Natural killer cell treated with Interleukin-12 subunit alpha and Interleukin-12 subunit beta and Interleukin-15 and Interleukin-18, amount 100 ng/mL, for 72 hours (primary cell): ENCODE results near the gene MYO1D. TPM values are rescaled to one million over a fixed set of nuclear protein-coding genes. Genes with fewer than 3 reads are reported as not detected.
"Not testable (repeated sequence)": the region's sequence is repeated elsewhere in the genome, so short reads cannot be mapped to it uniquely, and the experiment has no call there.

Source experiments
- ATAC-seq, 2 donors: fragments of 150-1000 bp; cut with Tn5 transposase in 1 of 2; sonication (Bioruptor Pico), chemical (Tn5 transposase) in 1 of 2; 2 replicates each; pipeline ENCODE4 v1.10.0; 2021
- DNase-seq: peaks from one replicate; pipeline ENCODE4 v3.0.0; 2022; ENCODE audit warnings: low spot score
- H3K27ac Mint-ChIP-seq, 2 donors: 1 replicate in 1 of 2; 2 replicates in 1 of 2; pipeline ENCODE4 v1.8.0; 2022; ENCODE audit warnings: mixed read lengths in 2 of 2, mild to moderate bottlenecking in 1 of 2, moderate library complexity in 1 of 2
- H3K27me3 Mint-ChIP-seq, 2 donors: 1 replicate in 1 of 2; 2 replicates in 1 of 2; pipeline ENCODE4 v1.8.0; 2022; ENCODE audit warnings: mixed read lengths in 2 of 2
- H3K36me3 Mint-ChIP-seq: one replicate; pipeline ENCODE4 v1.8.0; 2022; ENCODE audit warnings: mixed read lengths
- H3K4me1 Mint-ChIP-seq, 2 donors: 1 replicate in 1 of 2; 2 replicates in 1 of 2; pipeline ENCODE4 v1.8.0; 2022; ENCODE audit warnings: low read depth in 2 of 2, mixed read lengths in 2 of 2, mild to moderate bottlenecking in 1 of 2
- H3K4me3 Mint-ChIP-seq: one replicate; pipeline ENCODE4 v1.8.0; 2022; ENCODE audit warnings: mixed read lengths
- H3K9me3 Mint-ChIP-seq: 2 replicates; pipeline ENCODE4 v1.8.0; 2022; ENCODE audit warnings: mixed read lengths
- total RNA-seq, 2 donors: library from RNA; stranded (reverse); gene quantifications; one replicate each; pipeline ENCODE4 v1.2.3, GENCODE V29; 2022

The MYO1D gene
- total RNA-seq, 2 donors from 2014 or later: 25.7 to 25.8 TPM

- H3K36me3 Mint-ChIP-seq: no peaks in the 10 kb centered on the region
- H3K27me3 Mint-ChIP-seq: peaks cover 0 to 3% of the 10 kb centered on the region in 2 donors
- H3K9me3 Mint-ChIP-seq: no peaks in the 10 kb centered on the region
- DNase-seq (no peak), ATAC-seq (no peak)
- no peaks in the 10 kb centered on the region for H3K4me1 Mint-ChIP-seq
- no peak overlapping the region for H3K4me3 Mint-ChIP-seq
- H3K27ac Mint-ChIP-seq: no peak overlapping the region
Measured at GRCh38 chr17:32731556-32732295, 145.2 kb downstream of the MYO1D start.

- H3K27ac Mint-ChIP-seq: no peak overlapping the region
- H3K4me3 Mint-ChIP-seq: no peak overlapping the region
- peaks cover 0 to 3% of the 10 kb centered on the region in 2 donors for H3K27me3 Mint-ChIP-seq
- no peaks in the 10 kb centered on the region for H3K9me3 Mint-ChIP-seq
- peaks cover 22% of the 10 kb centered on the region for H3K36me3 Mint-ChIP-seq
- H3K4me1 Mint-ChIP-seq: no peaks in the 10 kb centered on the region
- no peak for ATAC-seq
- no peak for DNase-seq
Measured at GRCh38 chr17:32727681-32728080, 149.2 kb downstream of the MYO1D start.

DNA sequence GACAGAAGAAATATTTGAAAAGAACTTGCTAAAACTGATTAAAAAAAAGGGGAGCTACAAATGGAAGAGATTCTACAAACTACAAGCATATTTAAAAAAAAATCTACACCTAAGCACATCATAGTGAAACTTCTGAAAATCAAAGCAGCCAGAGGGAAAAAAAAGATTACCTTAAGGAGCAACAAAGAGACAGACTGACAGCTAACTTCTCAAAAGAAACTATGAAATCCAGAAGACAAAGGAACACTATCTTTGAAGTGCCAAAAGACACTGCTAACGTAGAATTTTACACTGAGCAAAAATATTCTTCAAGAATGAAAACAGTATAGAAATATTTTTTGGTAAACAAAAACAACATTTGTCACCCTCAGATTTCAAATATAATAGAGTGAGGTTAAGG is 151.2 kb downstream of the MYO1D start:
- DNase-seq (no peak), ATAC-seq (no peak)
- no peak overlapping the region for H3K4me3 Mint-ChIP-seq
- H3K36me3 Mint-ChIP-seq: peaks cover 22% of the 10 kb centered on the region
- H3K27me3 Mint-ChIP-seq: peaks cover 0 to 3% of the 10 kb centered on the region in 2 donors
- H3K27ac Mint-ChIP-seq: no peak overlapping the region
- H3K4me1 Mint-ChIP-seq: no peaks in the 10 kb centered on the region
- no peaks in the 10 kb centered on the region for H3K9me3 Mint-ChIP-seq

DNA sequence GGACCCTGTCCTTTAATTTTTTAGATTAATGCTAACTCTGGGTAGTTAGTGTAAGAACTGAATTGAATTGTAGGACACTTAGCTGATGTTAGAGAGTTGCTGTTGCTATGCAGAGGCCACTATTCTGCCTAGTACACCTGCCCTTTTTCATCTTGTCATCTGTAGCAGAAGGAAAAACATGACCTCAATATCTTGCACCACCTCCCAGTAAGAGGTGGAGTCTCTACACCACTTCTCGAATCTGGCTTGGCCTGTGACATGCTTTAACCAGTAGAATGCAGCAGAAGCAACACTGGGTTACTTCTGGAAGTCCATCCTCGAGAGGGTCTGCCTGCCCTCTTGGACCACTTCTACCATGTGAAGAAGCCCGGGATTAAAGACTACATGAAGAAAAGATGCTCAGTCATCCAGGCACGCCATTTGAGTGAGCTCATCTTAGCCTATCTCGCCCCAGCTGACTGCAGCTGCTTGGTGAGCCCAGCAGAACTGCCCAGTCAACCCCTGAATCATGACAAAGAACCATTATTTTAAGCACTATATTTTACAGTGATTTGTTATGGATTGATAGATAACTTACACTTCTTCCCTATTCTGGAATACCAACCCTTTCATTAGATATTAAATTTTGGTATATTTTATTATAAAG is 153.5 kb downstream of the MYO1D start:
- Mint-ChIP-seq H3K27me3 (peaks cover 0 to 5% of the 10 kb centered on the region in 2 donors), H3K9me3 (no peaks in the 10 kb centered on the region), H3K36me3 (peaks cover 27% of the 10 kb centered on the region), H3K4me3 (no peak overlapping the region), H3K27ac (no peak overlapping the region), H3K4me1 (no peaks in the 10 kb centered on the region)
- no peak for DNase-seq
- no peak for ATAC-seq

GRCh38 chr17:32722733-32723132 is 154.2 kb downstream of the MYO1D start:
- Mint-ChIP-seq H3K27me3 (peaks cover 0 to 5% of the 10 kb centered on the region in 2 donors), H3K4me3 (no peak overlapping the region), H3K27ac (no peak overlapping the region), H3K9me3 (no peaks in the 10 kb centered on the region), H3K36me3 (peaks cover 28% of the 10 kb centered on the region), H3K4me1 (no peaks in the 10 kb centered on the region)
- DNase-seq (no peak), ATAC-seq (no peak)

- ATAC-seq: no peak
- DNase-seq: no peak
- no peaks in the 10 kb centered on the region for H3K9me3 Mint-ChIP-seq
- H3K27ac Mint-ChIP-seq: no peak overlapping the region
- H3K4me3 Mint-ChIP-seq: no peak overlapping the region
- H3K36me3 Mint-ChIP-seq: peaks cover 23% of the 10 kb centered on the region
- H3K4me1 Mint-ChIP-seq: no peaks in the 10 kb centered on the region
- H3K27me3 Mint-ChIP-seq: peaks cover 0 to 11% of the 10 kb centered on the region in 2 donors
Measured at GRCh38 chr17:32720671-32721070, 156.3 kb downstream of the MYO1D start.

- H3K4me3 Mint-ChIP-seq: no peak overlapping the region
Measured at GRCh38 chr17:32719689-32720088, 157.2 kb downstream of the MYO1D start.

DNA sequence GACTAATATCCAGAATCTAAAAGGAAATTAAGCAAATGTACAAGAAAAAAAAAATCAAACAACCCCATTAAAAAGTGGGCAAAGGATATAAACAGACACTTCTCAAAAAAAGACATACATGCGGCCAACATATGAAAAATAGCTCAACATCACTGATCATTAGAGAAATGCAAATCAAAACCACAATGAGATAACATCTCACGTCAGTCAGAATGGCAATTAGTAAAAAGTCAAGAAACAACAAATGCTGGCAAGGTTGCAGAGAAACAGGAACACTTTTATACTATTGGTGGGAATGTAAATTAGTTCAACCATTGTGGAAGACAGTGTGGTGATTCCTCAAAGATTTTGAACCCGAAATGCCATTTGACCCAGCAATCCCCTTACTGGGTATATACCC is 162.0 kb downstream of the MYO1D start:
- not testable (repeated sequence) for H3K36me3 Mint-ChIP-seq, H3K9me3 Mint-ChIP-seq, DNase-seq, H3K27ac Mint-ChIP-seq, ATAC-seq, H3K27me3 Mint-ChIP-seq, H3K4me3 Mint-ChIP-seq, H3K4me1 Mint-ChIP-seq

More at GRCh38 chr17:32719689-32720088, 157.2 kb downstream of the MYO1D start:
- no peaks in the 10 kb centered on the region for H3K4me1 Mint-ChIP-seq
- H3K27me3 Mint-ChIP-seq: peaks cover 0 to 11% of the 10 kb centered on the region in 2 donors
- no peak overlapping the region for H3K27ac Mint-ChIP-seq
- H3K36me3 Mint-ChIP-seq: peaks cover 13% of the 10 kb centered on the region
- H3K9me3 Mint-ChIP-seq: no peaks in the 10 kb centered on the region
- DNase-seq (no peak), ATAC-seq (no peak)

DNA sequence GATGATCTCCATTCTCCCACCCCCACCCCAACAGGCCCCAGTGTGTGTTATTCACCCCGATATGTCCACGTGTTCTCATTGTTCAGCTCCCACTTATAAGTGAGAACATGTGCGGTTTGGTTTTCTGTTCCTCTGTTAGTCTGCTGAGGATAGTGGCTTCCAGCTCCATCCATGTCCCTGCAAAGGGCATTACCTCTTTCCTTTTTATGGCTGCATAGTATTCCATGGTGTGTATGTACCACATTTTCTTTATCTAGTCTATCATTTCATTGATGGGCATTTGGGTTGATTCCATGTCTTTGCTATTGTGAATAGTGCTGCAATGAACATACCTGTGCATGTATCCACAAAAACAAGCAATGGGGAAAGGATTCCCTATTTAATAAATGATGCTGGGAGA is 162.7 kb downstream of the MYO1D start:
- not testable (repeated sequence) for H3K27me3 Mint-ChIP-seq, H3K4me3 Mint-ChIP-seq, DNase-seq, H3K27ac Mint-ChIP-seq, H3K4me1 Mint-ChIP-seq, ATAC-seq, H3K36me3 Mint-ChIP-seq, H3K9me3 Mint-ChIP-seq

DNA sequence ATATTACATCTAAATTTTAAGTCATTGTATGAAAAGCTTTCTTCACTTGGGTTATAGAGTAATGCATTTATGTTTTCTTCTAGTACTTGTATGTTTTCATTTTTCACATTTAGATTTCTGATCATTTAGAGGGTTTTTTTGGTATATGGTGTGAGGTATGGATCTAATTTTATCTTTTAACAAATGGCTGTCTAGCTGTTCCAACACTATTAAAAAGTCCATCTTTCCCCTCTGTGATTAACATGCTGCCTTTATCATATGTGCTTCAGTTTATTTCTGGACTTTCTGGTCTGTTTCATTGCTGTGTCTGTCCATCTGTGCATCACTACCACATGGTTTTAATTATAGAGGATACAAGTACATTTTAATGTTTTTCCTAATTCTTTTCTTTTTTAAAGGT is 163.8 kb downstream of the MYO1D start:
- Mint-ChIP-seq H3K27me3 (peaks cover 0 to 10% of the 10 kb centered on the region in 2 donors), H3K27ac (no peak overlapping the region), H3K36me3 (no peaks in the 10 kb centered on the region)

DNA sequence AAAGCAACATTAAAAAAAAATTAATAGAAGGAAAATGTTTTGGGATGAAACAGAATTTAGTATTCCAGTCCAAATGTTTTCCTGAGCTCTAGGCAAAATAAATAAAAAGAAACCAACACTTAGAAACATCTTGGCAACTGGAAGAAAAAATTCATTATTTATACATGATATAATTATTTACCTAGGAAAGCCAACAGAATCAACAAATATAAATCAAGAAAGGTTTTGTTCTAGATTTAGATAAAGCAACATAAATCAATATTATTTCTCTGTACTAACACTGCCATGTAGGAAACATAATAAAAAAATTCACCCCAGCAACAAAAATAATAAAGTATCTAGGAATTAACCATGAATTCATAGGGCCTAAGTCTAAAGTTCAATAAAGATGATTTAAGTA is 167.4 kb downstream of the MYO1D start:
- no peaks in the 10 kb centered on the region for H3K9me3 Mint-ChIP-seq
- DNase-seq (no peak), ATAC-seq (no peak)
- no peak overlapping the region for H3K27ac Mint-ChIP-seq
- H3K4me3 Mint-ChIP-seq: no peak overlapping the region
- peaks cover 0 to 4% of the 10 kb centered on the region in 2 donors for H3K27me3 Mint-ChIP-seq
- no peaks in the 10 kb centered on the region for H3K4me1 Mint-ChIP-seq
- no peaks in the 10 kb centered on the region for H3K36me3 Mint-ChIP-seq

More for the DNA sequence above, 163.8 kb downstream of the MYO1D start:
- no peaks in the 10 kb centered on the region for H3K4me1 Mint-ChIP-seq
- DNase-seq (no peak), ATAC-seq (no peak)
- no peak overlapping the region for H3K4me3 Mint-ChIP-seq
- no peaks in the 10 kb centered on the region for H3K9me3 Mint-ChIP-seq

- no peak for ATAC-seq
- no peaks in the 10 kb centered on the region for H3K36me3 Mint-ChIP-seq
- no peak overlapping the region for H3K27ac Mint-ChIP-seq
- no peaks in the 10 kb centered on the region for H3K27me3 Mint-ChIP-seq
- H3K9me3 Mint-ChIP-seq: no peaks in the 10 kb centered on the region
- no peak overlapping the region for H3K4me3 Mint-ChIP-seq
- no peak for DNase-seq
- no peaks in the 10 kb centered on the region for H3K4me1 Mint-ChIP-seq
Measured at GRCh38 chr17:32701871-32702270, 175.1 kb downstream of the MYO1D start.

- H3K4me1 Mint-ChIP-seq: no peaks in the 10 kb centered on the region
- no peak for ATAC-seq
- H3K9me3 Mint-ChIP-seq: no peaks in the 10 kb centered on the region
- no peaks in the 10 kb centered on the region for H3K27me3 Mint-ChIP-seq
- no peak overlapping the region for H3K4me3 Mint-ChIP-seq
- no peak overlapping the region for H3K27ac Mint-ChIP-seq
- DNase-seq: no peak
- H3K36me3 Mint-ChIP-seq: no peaks in the 10 kb centered on the region
Measured at GRCh38 chr17:32699247-32699646, 177.7 kb downstream of the MYO1D start.

GRCh38 chr17:32697728-32698625 is 178.9 kb downstream of the MYO1D start:
- ATAC-seq (no peak), DNase-seq (no peak)
- Mint-ChIP-seq H3K36me3 (no peaks in the 10 kb centered on the region), H3K9me3 (no peaks in the 10 kb centered on the region), H3K27ac (no peak overlapping the region), H3K4me3 (no peak overlapping the region), H3K27me3 (no peaks in the 10 kb centered on the region), H3K4me1 (peaks cover 0 to 3% of the 10 kb centered on the region in 2 donors)
